HG02763 (cell line): ENCODE measurements around the gene MYL12A.

ENCODE experiments used
- ATAC-seq: cut with Tn5 transposase; IDR thresholded peaks from one replicate; pipeline ENCODE4 v1.9.1; 2021; ENCODE audit warnings: mild to moderate bottlenecking, moderate library complexity; ENCODE audit not compliant: unreplicated experiment

Gene MYL12A

GRCh38 chr18:3279201-3280185, 31.9 kb downstream of the MYL12A start:
- peak; percentile 87 for ATAC-seq

GRCh38 chr18:3281456-3282400, 34.1 kb downstream of the MYL12A start:
- no peak for ATAC-seq

- ATAC-seq: no peak
These were observed 35.8 kb downstream of the MYL12A start for GRCh38 chr18:3283253-3283863.

GRCh38 chr18:3283908-3284307, 36.3 kb downstream of the MYL12A start:
- no peak for ATAC-seq

- ATAC-seq: no peak
These were observed 36.9 kb downstream of the MYL12A start for GRCh38 chr18:3284501-3284900.

GRCh38 chr18:3286159-3286558, 38.6 kb downstream of the MYL12A start:
- ATAC-seq: no peak

GRCh38 chr18:3293196-3293951, 45.8 kb downstream of the MYL12A start:
- no peak for ATAC-seq

GRCh38 chr18:3294435-3295080, 47.0 kb downstream of the MYL12A start:
- no peak for ATAC-seq

GRCh38 chr18:3297025-3297984, 49.7 kb downstream of the MYL12A start:
- ATAC-seq: peak; percentile 99

- ATAC-seq: no peak
These were observed 57.2 kb downstream of the MYL12A start for GRCh38 chr18:3304832-3305231.

GRCh38 chr18:3305354-3305762, 57.8 kb downstream of the MYL12A start:
- ATAC-seq: no peak
